ENCODE data around the gene GRSF1.

GRSF1 gene

GRCh38 chr4:70836081-70836480 lies 3.6 kb downstream of the GRSF1 start:
- Histone ChIP-seq H3K18ac (ENCODE audit: low read length) (no peak overlapping the region), H4K8ac (ENCODE audit: low read depth, low read length) (no peak overlapping the region), H3K14ac (ENCODE audit: low read length) (no peak overlapping the region), H4K91ac (ENCODE audit: low read depth, low read length, poor library complexity) (no peak overlapping the region), H3K4me2 (ENCODE audit: insufficient read depth, low read length, poor library complexity, severe bottlenecking) (no peak overlapping the region), H3K4me3 (ENCODE audit: low read length in 2 of 2) (no peak overlapping the region), H2BK12ac (ENCODE audit: low read length) (no peak overlapping the region), H2BK5ac (ENCODE audit: low read length) (no peak overlapping the region), H3K27me3 (ENCODE audit: control insufficient read depth in 3 of 3, insufficient read depth in 3 of 3, low read depth in 1 of 3, low read length in 3 of 3) (no peaks in the 10 kb centered on the region), H2AFZ (ENCODE audit: low read length) (no peak overlapping the region), H3K9me3 (replicated peaks in 1 of 2; ENCODE audit: control insufficient read depth in 2 of 2, insufficient read depth in 1 of 2, low read depth in 1 of 2, low read length in 2 of 2) (peaks cover 0 to 1% of the 10 kb centered on the region in 2 donors), H3K9ac (ENCODE audit: low read depth, low read length, poor library complexity) (no peak overlapping the region), H3K27ac (replicated peaks; ENCODE audit: low read length) (no peak overlapping the region), H3K23ac (ENCODE audit: low read depth, low read length, poor library complexity) (no peak overlapping the region), H2AK5ac (ENCODE audit: low read depth, low read length) (no peak overlapping the region), H3K36me3 (replicated peaks in 1 of 2; ENCODE audit: control insufficient read depth in 2 of 2, insufficient read depth in 2 of 2, low read length in 2 of 2) (peaks cover 14 to 62% of the 10 kb centered on the region in 2 donors), H3K4ac (ENCODE audit: low read length) (no peak overlapping the region), H3K79me1 (ENCODE audit: low read depth, low read length) (peaks cover 4% of the 10 kb centered on the region), H3K4me1 (ENCODE audit: control insufficient read depth in 2 of 2, insufficient read depth in 1 of 2, low read depth in 1 of 2, low read length in 2 of 2) (no peaks in the 10 kb centered on the region), H2BK15ac (ENCODE audit: low read length) (no peak overlapping the region), H2BK120ac (ENCODE audit: low read depth, low read length) (no peak overlapping the region)
- no CpG with 5 or more reads among the region's 2 CpGs for WGBS, 2 donors (ENCODE audit: extremely low coverage in 2 of 2, insufficient read length in 2 of 2, insufficient replicate concordance in 1 of 2)
- no peak for DNase-seq (ENCODE audit: low spot score)

- Histone ChIP-seq H3K9me3 (replicated peaks in 1 of 2; ENCODE audit: control insufficient read depth in 2 of 2, insufficient read depth in 1 of 2, low read depth in 1 of 2, low read length in 2 of 2) (peaks cover 0 to 1% of the 10 kb centered on the region in 2 donors), H3K4me3 (ENCODE audit: low read length in 2 of 2) (no peak overlapping the region), H3K14ac (ENCODE audit: low read length) (no peak overlapping the region), H3K23ac (ENCODE audit: low read depth, low read length, poor library complexity) (no peak overlapping the region), H3K18ac (ENCODE audit: low read length) (no peak overlapping the region), H2AK5ac (ENCODE audit: low read depth, low read length) (no peak overlapping the region), H3K36me3 (replicated peaks in 1 of 2; ENCODE audit: control insufficient read depth in 2 of 2, insufficient read depth in 2 of 2, low read length in 2 of 2) (peaks cover 20 to 84% of the 10 kb centered on the region in 2 donors), H2BK12ac (ENCODE audit: low read length) (no peak overlapping the region), H3K27me3 (ENCODE audit: control insufficient read depth in 3 of 3, insufficient read depth in 3 of 3, low read depth in 1 of 3, low read length in 3 of 3) (no peaks in the 10 kb centered on the region), H3K79me1 (ENCODE audit: low read depth, low read length) (peaks cover 2% of the 10 kb centered on the region), H3K4ac (ENCODE audit: low read length) (no peak overlapping the region), H3K27ac (replicated peaks; ENCODE audit: low read length) (no peak overlapping the region), H2BK15ac (ENCODE audit: low read length) (no peak overlapping the region), H3K9ac (ENCODE audit: low read depth, low read length, poor library complexity) (no peak overlapping the region), H4K91ac (ENCODE audit: low read depth, low read length, poor library complexity) (no peak overlapping the region), H2BK5ac (ENCODE audit: low read length) (no peak overlapping the region), H2AFZ (ENCODE audit: low read length) (no peak overlapping the region), H4K8ac (ENCODE audit: low read depth, low read length) (no peak overlapping the region), H3K4me2 (ENCODE audit: insufficient read depth, low read length, poor library complexity, severe bottlenecking) (no peak overlapping the region), H2BK120ac (ENCODE audit: low read depth, low read length) (no peak overlapping the region), H3K4me1 (ENCODE audit: control insufficient read depth in 2 of 2, insufficient read depth in 1 of 2, low read depth in 1 of 2, low read length in 2 of 2) (no peaks in the 10 kb centered on the region)
- no peak for DNase-seq (ENCODE audit: low spot score)
- WGBS, 2 donors (ENCODE audit: extremely low coverage in 2 of 2, insufficient read length in 2 of 2, insufficient replicate concordance in 1 of 2), result no CpG with 5 or more reads among the region's 1 CpG
These were observed 6.0 kb downstream of the GRSF1 start for GRCh38 chr4:70833675-70834074.

DNA sequence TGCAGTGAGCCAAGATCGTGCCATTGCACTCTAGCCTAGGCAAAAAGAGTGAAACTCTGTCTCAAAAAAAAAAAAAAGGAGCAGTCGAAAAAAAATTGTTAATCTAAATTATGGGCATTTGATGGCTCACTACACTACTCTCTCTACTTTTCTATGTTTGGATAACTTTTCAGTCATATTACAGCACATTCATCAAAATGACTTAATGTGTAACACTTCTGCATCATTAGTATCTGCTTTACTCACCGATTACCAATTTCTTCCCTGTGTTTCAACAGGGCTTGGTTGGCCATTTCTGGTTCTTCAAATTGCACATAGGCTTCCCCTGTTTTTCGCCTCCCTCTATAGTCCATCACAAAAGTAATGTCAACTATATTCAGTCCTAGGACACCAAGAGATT lies 8.4 kb downstream of the GRSF1 start:
- no peaks in the 10 kb centered on the region for H3K4me1 ChIP-seq (ENCODE audit: control insufficient read depth in 2 of 2, insufficient read depth in 1 of 2, low read depth in 1 of 2, low read length in 2 of 2)
- no peak overlapping the region for H3K14ac ChIP-seq (ENCODE audit: low read length)
- no peak overlapping the region for H3K18ac ChIP-seq (ENCODE audit: low read length)
- H3K4me2 ChIP-seq (ENCODE audit: insufficient read depth, low read length, poor library complexity, severe bottlenecking), result no peak overlapping the region
- no CpG with 5 or more reads among the region's 4 CpGs for WGBS, 2 donors (ENCODE audit: extremely low coverage in 2 of 2, insufficient read length in 2 of 2, insufficient replicate concordance in 1 of 2)
- H2BK15ac ChIP-seq (ENCODE audit: low read length), result no peak overlapping the region
- DNase-seq (ENCODE audit: low spot score), result no peak
- H2BK120ac ChIP-seq (ENCODE audit: low read depth, low read length), result no peak overlapping the region
- H3K36me3 ChIP-seq (replicated peaks in 1 of 2; ENCODE audit: control insufficient read depth in 2 of 2, insufficient read depth in 2 of 2, low read length in 2 of 2), result peaks cover 23 to 94% of the 10 kb centered on the region in 2 donors
- H3K79me1 ChIP-seq (ENCODE audit: low read depth, low read length), result peaks cover 2% of the 10 kb centered on the region
- peaks cover 0 to 1% of the 10 kb centered on the region in 2 donors for H3K9me3 ChIP-seq (replicated peaks in 1 of 2; ENCODE audit: control insufficient read depth in 2 of 2, insufficient read depth in 1 of 2, low read depth in 1 of 2, low read length in 2 of 2)
- no peak overlapping the region for H2AK5ac ChIP-seq (ENCODE audit: low read depth, low read length)
- H2BK12ac ChIP-seq (ENCODE audit: low read length), result no peak overlapping the region
- H3K27me3 ChIP-seq (ENCODE audit: control insufficient read depth in 3 of 3, insufficient read depth in 3 of 3, low read depth in 1 of 3, low read length in 3 of 3), result no peaks in the 10 kb centered on the region
- H2AFZ ChIP-seq (ENCODE audit: low read length), result no peak overlapping the region
- no peak overlapping the region for H4K91ac ChIP-seq (ENCODE audit: low read depth, low read length, poor library complexity)
- no peak overlapping the region for H3K4ac ChIP-seq (ENCODE audit: low read length)
- H4K8ac ChIP-seq (ENCODE audit: low read depth, low read length), result no peak overlapping the region
- H3K4me3 ChIP-seq (ENCODE audit: low read length in 2 of 2), result no peak overlapping the region
- H2BK5ac ChIP-seq (ENCODE audit: low read length), result no peak overlapping the region
- no peak overlapping the region for H3K23ac ChIP-seq (ENCODE audit: low read depth, low read length, poor library complexity)
- H3K27ac ChIP-seq (replicated peaks; ENCODE audit: low read length), result no peak overlapping the region
- no peak overlapping the region for H3K9ac ChIP-seq (ENCODE audit: low read depth, low read length, poor library complexity)

DNA sequence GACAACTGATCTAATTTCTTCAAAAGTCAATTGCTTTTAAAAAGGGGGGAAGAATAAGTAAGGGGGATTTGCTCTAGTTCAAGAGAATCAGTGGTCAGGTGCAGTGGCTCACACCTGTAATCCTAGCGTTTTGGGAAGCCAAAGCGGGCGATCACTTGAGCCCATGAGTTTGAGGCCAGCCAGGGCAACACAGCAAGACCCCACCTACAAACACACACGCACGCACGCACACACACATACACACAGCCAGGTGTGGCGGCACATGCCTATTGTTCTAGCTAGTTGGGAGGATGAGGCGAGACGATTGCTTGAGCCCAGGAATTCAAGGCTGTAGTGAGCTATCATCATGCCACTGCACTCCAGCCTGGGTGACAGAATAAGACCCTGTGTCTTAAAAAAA lies 9.6 kb downstream of the GRSF1 start:
- H3K9me3 ChIP-seq (replicated peaks in 1 of 2; ENCODE audit: control insufficient read depth in 2 of 2, insufficient read depth in 1 of 2, low read depth in 1 of 2, low read length in 2 of 2), result no peaks in the 10 kb centered on the region
- no peak overlapping the region for H2BK12ac ChIP-seq (ENCODE audit: low read length)
- H3K36me3 ChIP-seq (replicated peaks in 1 of 2; ENCODE audit: control insufficient read depth in 2 of 2, insufficient read depth in 2 of 2, low read length in 2 of 2), result peaks cover 24 to 96% of the 10 kb centered on the region in 2 donors
- H3K27me3 ChIP-seq (ENCODE audit: control insufficient read depth in 3 of 3, insufficient read depth in 3 of 3, low read depth in 1 of 3, low read length in 3 of 3), result no peaks in the 10 kb centered on the region
- no peak overlapping the region for H4K8ac ChIP-seq (ENCODE audit: low read depth, low read length)
- H2AK5ac ChIP-seq (ENCODE audit: low read depth, low read length), result no peak overlapping the region
- H2BK5ac ChIP-seq (ENCODE audit: low read length), result no peak overlapping the region
- no peak overlapping the region for H3K14ac ChIP-seq (ENCODE audit: low read length)
- peak overlapping the region in 1 of 2 donors; percentile 42 for H3K4me3 ChIP-seq (ENCODE audit: low read length in 2 of 2)
- DNase-seq (ENCODE audit: low spot score), result no peak
- no peak overlapping the region for H2BK15ac ChIP-seq (ENCODE audit: low read length)
- WGBS, 2 donors (ENCODE audit: extremely low coverage in 2 of 2, insufficient read length in 2 of 2, insufficient replicate concordance in 1 of 2), result no CpG with 5 or more reads among the region's 9 CpGs
- H3K27ac ChIP-seq (replicated peaks; ENCODE audit: low read length), result no peak overlapping the region
- no peak overlapping the region for H3K23ac ChIP-seq (ENCODE audit: low read depth, low read length, poor library complexity)
- no peak overlapping the region for H4K91ac ChIP-seq (ENCODE audit: low read depth, low read length, poor library complexity)
- H3K4me2 ChIP-seq (ENCODE audit: insufficient read depth, low read length, poor library complexity, severe bottlenecking), result no peak overlapping the region
- no peak overlapping the region for H3K9ac ChIP-seq (ENCODE audit: low read depth, low read length, poor library complexity)
- H3K4ac ChIP-seq (ENCODE audit: low read length), result no peak overlapping the region
- H2BK120ac ChIP-seq (ENCODE audit: low read depth, low read length), result no peak overlapping the region
- peaks cover 3% of the 10 kb centered on the region for H3K79me1 ChIP-seq (ENCODE audit: low read depth, low read length)
- H3K18ac ChIP-seq (ENCODE audit: low read length), result no peak overlapping the region
- no peaks in the 10 kb centered on the region for H3K4me1 ChIP-seq (ENCODE audit: control insufficient read depth in 2 of 2, insufficient read depth in 1 of 2, low read depth in 1 of 2, low read length in 2 of 2)
- H2AFZ ChIP-seq (ENCODE audit: low read length), result no peak overlapping the region
